Measurements from ENCODE around the gene KCTD16.

GRCh38 chr5:144487207-144487606 lies 316.5 kb downstream of the KCTD16 start:
- TF ChIP-seq POLR2A (IDR thresholded peaks at IDR 0.05) (no peak), CTCF (IDR thresholded peaks at IDR 0.05) (no peak)

Data from Peyer's patch (tissue), 4 donors.